Neural cell (in vitro differentiated cells): Measurements from ENCODE around the gene CA14. TPM values are rescaled to one million over a fixed set of nuclear protein-coding genes. Genes with fewer than 3 reads are reported as not detected.

ENCODE experiments used
- H2AFZ ChIP-seq: fragments of 200-600, 300-800 bp; sonication (generic), shearing (Covaris generic); 2 replicates; pipeline ENCODE4 v1.6.0; 2014; ENCODE audit warnings: low read depth, mild to moderate bottlenecking, antibody characterized with exemption, low read length, moderate library complexity
- H3F3A ChIP-seq: fragments of 200-600 bp; shearing (Covaris generic); 2 replicates; pipeline ENCODE4 v1.6.1; 2016; ENCODE audit warnings: mild to moderate bottlenecking, moderate library complexity, mixed read lengths, antibody characterized with exemption, low read length; ENCODE audit not compliant: insufficient read depth, poor library complexity, severe bottlenecking
- H3K27ac ChIP-seq: fragments of 200-600, 300-800 bp; sonication (generic), shearing (Covaris generic); 2 replicates; pipeline ENCODE4 v1.5.1; 2014; ENCODE audit warnings: mild to moderate bottlenecking, low read length, moderate library complexity
- H3K27me3 ChIP-seq: fragments of 300-800, 200-600 bp; sonication (generic), shearing (Covaris generic); 2 replicates; pipeline ENCODE4 v1.6.0; 2014; ENCODE audit warnings: mild to moderate bottlenecking, low read depth, low read length, moderate library complexity; ENCODE audit not compliant: insufficient read depth
- H3K36me3 ChIP-seq: fragments of 300-800, 200-600 bp; sonication (generic), shearing (Covaris generic); 2 replicates; pipeline ENCODE4 v1.5.1; 2014; ENCODE audit warnings: mild to moderate bottlenecking, antibody characterized with exemption, low read length, moderate library complexity; ENCODE audit not compliant: insufficient read depth
- H3K4me2 ChIP-seq: fragments of 300-800, 200-600 bp; sonication (generic), shearing (Covaris generic); 2 replicates; pipeline ENCODE4 v1.6.0; 2014; ENCODE audit warnings: mild to moderate bottlenecking, low read length
- H3K4me3 ChIP-seq: fragments of 300-800, 200-600 bp; sonication (generic), shearing (Covaris generic); 2 replicates; pipeline ENCODE4 v1.5.1; 2014; ENCODE audit warnings: mild to moderate bottlenecking, low read length, moderate library complexity
- H3K79me2 ChIP-seq: fragments of 200-600 bp; shearing (Covaris generic); replicated peaks from 2 replicates; pipeline ENCODE4 v1.6.0; 2014; ENCODE audit warnings: mild to moderate bottlenecking, low read length, moderate library complexity; ENCODE audit not compliant: insufficient read depth
- H3K9ac ChIP-seq: fragments of 300-800, 200-600 bp; sonication (generic), shearing (Covaris generic); 2 replicates; pipeline ENCODE4 v1.6.1; 2016; ENCODE audit warnings: mild to moderate bottlenecking, low read length, mixed read lengths
- H3K9me2 ChIP-seq: fragments of 200-600 bp; shearing (Covaris generic); 2 replicates; pipeline ENCODE4 v1.6.1; 2016; ENCODE audit warnings: mild to moderate bottlenecking, low read length, mixed read lengths; ENCODE audit not compliant: insufficient read depth
- H3K9me3 ChIP-seq: fragments of 200-600, 300-800 bp; sonication (generic), shearing (Covaris generic); 2 replicates; pipeline ENCODE4 v1.6.1; 2016; ENCODE audit warnings: mild to moderate bottlenecking, mixed run types, low read length, moderate library complexity, mixed read lengths
- H4K20me1 ChIP-seq: fragments of 200-600 bp; shearing (Covaris generic); 2 replicates; pipeline ENCODE4 v1.6.1; 2016; ENCODE audit warnings: mild to moderate bottlenecking, mixed run types; ENCODE audit not compliant: insufficient read depth
- CTCF ChIP-seq: fragments of 450-650 bp; IDR thresholded peaks from 2 replicates; pipeline ENCODE4 v1.5.1; 2014; ENCODE audit warnings: antibody characterized with exemption, mild to moderate bottlenecking, moderate library complexity; ENCODE audit not compliant: poor library complexity, severe bottlenecking
- EP300 ChIP-seq: fragments of 450-650 bp; conservative IDR thresholded peaks from 2 replicates; pipeline ENCODE4 v1.6.1; 2014; ENCODE audit warnings: antibody characterized with exemption, mild to moderate bottlenecking, moderate library complexity; ENCODE audit not compliant: poor library complexity, severe bottlenecking
- EZH2 ChIP-seq: fragments of 200-600, 300-800 bp; shearing (Covaris generic), sonication (generic); IDR thresholded peaks from 2 replicates; pipeline ENCODE4 v1.6.1; 2014; ENCODE audit warnings: antibody characterized with exemption, low read length, borderline replicate concordance, mild to moderate bottlenecking; ENCODE audit not compliant: insufficient read depth, poor library complexity, severe bottlenecking
- MXI1 ChIP-seq: fragments of 450-650 bp; conservative IDR thresholded peaks from 2 replicates; pipeline ENCODE4 v1.6.1; 2014; ENCODE audit warnings: antibody characterized with exemption, mild to moderate bottlenecking; ENCODE audit not compliant: poor library complexity, severe bottlenecking
- POLR2AphosphoS5 ChIP-seq: IDR thresholded peaks from 2 replicates; pipeline ENCODE4 v1.6.1; 2012
- RAD21 ChIP-seq: fragments of 450-650 bp; conservative IDR thresholded peaks from 2 replicates; pipeline ENCODE4 v1.6.1; 2014; ENCODE audit warnings: antibody characterized with exemption, mild to moderate bottlenecking, moderate library complexity
- REST ChIP-seq: IDR thresholded peaks from 2 replicates; pipeline ENCODE4 v1.6.1; 2012; ENCODE audit warnings: borderline replicate concordance
- SMC3 ChIP-seq: fragments of 450-650 bp; conservative IDR thresholded peaks from 2 replicates; pipeline ENCODE4 v1.6.1; 2014; ENCODE audit warnings: antibody characterized with exemption, mild to moderate bottlenecking, moderate library complexity; ENCODE audit not compliant: poor library complexity
- TAF1 ChIP-seq: IDR thresholded peaks from 2 replicates; pipeline ENCODE4 v1.6.1; 2012; ENCODE audit warnings: low read depth
- polyA plus RNA-seq: library from polyadenylated mRNA; depleted of rRNA; stranded (reverse); fragments of >200 nt; gene quantifications from 2 replicates; pipeline ENCODE4 v1.2.3, GENCODE V29; 2014

The CA14 gene
- polyA plus RNA-seq, 1 donor from 2014 or later = 1.1 TPM

DNA sequence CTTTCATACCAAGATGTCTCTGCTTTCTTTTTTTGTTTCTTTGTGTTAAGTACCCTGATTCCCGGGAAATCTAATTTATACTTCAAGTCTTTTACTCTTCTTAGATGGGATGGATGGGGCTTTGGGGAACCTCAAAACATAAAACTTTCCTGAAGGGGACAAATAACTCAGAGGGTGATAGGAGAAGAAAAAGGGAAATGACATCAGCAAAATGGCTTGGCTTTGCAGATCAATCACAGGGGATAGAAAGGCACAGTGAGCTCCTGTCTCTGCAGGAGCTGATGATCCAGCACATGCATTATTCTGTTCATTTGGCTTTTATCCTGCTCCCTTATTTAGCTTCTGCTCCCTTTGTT, 1.4 kb upstream of the CA14 start:
- Histone ChIP-seq H3K9me3 (no peaks in the 10 kb centered on the region), H3K9me2 (no peaks in the 10 kb centered on the region), H3K9ac (peak overlapping the region; percentile 37)

GRCh38 chr1:150256554-150257341, 826 bp upstream of the CA14 start:
- no peaks in the 10 kb centered on the region for H3K9me3 ChIP-seq
- peak overlapping the region; percentile 37 for H3K9ac ChIP-seq
- H3K9me2 ChIP-seq = no peaks in the 10 kb centered on the region
- H3K36me3 ChIP-seq = no peaks in the 10 kb centered on the region
- no peak overlapping the region for H3K4me2 ChIP-seq
- H4K20me1 ChIP-seq = no peaks in the 10 kb centered on the region
- H3K27ac ChIP-seq = peak overlapping the region; percentile 60
- H2AFZ ChIP-seq = no peak overlapping the region
- no peak for TF ChIP-seq EP300
- peak; percentile 13 for TF ChIP-seq POLR2AphosphoS5
- no peaks in the 10 kb centered on the region for H3K27me3 ChIP-seq
- no peaks in the 10 kb centered on the region for H3K79me2 ChIP-seq
- peak overlapping the region; percentile 35 for H3K4me3 ChIP-seq
- no peaks in the 10 kb centered on the region for H3F3A ChIP-seq

More for the DNA sequence above, 1.4 kb upstream of the CA14 start:
- Histone ChIP-seq H3K4me2 (peak overlapping the region; percentile 45), H3K36me3 (no peaks in the 10 kb centered on the region), H4K20me1 (no peaks in the 10 kb centered on the region), H3K4me3 (peak overlapping the region; percentile 35), H3K79me2 (no peaks in the 10 kb centered on the region), H3F3A (no peaks in the 10 kb centered on the region), H2AFZ (no peak overlapping the region), H3K27me3 (no peaks in the 10 kb centered on the region), H3K27ac (peak overlapping the region; percentile 60)
- TF ChIP-seq RAD21 = no peak
- no peak for TF ChIP-seq REST
- TF ChIP-seq TAF1 = no peak
- no peak for TF ChIP-seq MXI1
- TF ChIP-seq SMC3 = no peak
- TF ChIP-seq CTCF = no peak
- no peak for TF ChIP-seq EP300
- TF ChIP-seq POLR2AphosphoS5 = no peak
- TF ChIP-seq EZH2 = no peak
